Left lobe of liver (tissue), 2 donors: ENCODE measurements around the gene ZKSCAN4. TPM values are rescaled to one million over a fixed set of nuclear protein-coding genes. Genes with fewer than 3 reads are reported as not detected.

Experiments used
- ATAC-seq: fragments of 200-7000 bp; cut with Tn5 transposase; one replicate; pipeline ENCODE4 v1.9.1; 2020; ENCODE audit warnings: mild to moderate bottlenecking, moderate library complexity
- DNase-seq: peaks from one replicate; pipeline ENCODE4 v3.0.0-alpha.2; 2020; ENCODE audit warnings: low spot score
- total RNA-seq: library from RNA; stranded (reverse); gene quantifications from one replicate; pipeline ENCODE4 v1.2.1, GENCODE V29; 2021
- donor health status: DM: no; HTN: no; CAD: no; lungs with moderate emphysema.
- donor health status: DM: no; HTN: yes; CAD: no.

ZKSCAN4 gene
- total RNA-seq, 1 donor from 2014 or later = 2.6 TPM

GRCh38 chr6:28209753-28210535, 42.1 kb downstream of the ZKSCAN4 start:
- ATAC-seq (no peak), DNase-seq (no peak)

- ATAC-seq = no peak
Observed at GRCh38 chr6:28208111-28208659, 43.9 kb downstream of the ZKSCAN4 start.

GRCh38 chr6:28207510-28208110, 44.5 kb downstream of the ZKSCAN4 start:
- ATAC-seq = no peak
- no peak for DNase-seq

More at GRCh38 chr6:28208111-28208659, 43.9 kb downstream of the ZKSCAN4 start:
- DNase-seq = no peak

- ATAC-seq (no peak), DNase-seq (no peak)
Observed at GRCh38 chr6:28206928-28207509, 45.0 kb downstream of the ZKSCAN4 start.

GRCh38 chr6:28206527-28206926, 45.5 kb downstream of the ZKSCAN4 start:
- ATAC-seq (no peak), DNase-seq (no peak)

GRCh38 chr6:28205879-28206278, 46.2 kb downstream of the ZKSCAN4 start:
- no peak for DNase-seq
- no peak for ATAC-seq

- DNase-seq = no peak
- ATAC-seq = no peak
Observed at GRCh38 chr6:28203201-28203600, 48.9 kb downstream of the ZKSCAN4 start.

- ATAC-seq = no peak
Observed at GRCh38 chr6:28200020-28200419, 52.0 kb downstream of the ZKSCAN4 start.

More at GRCh38 chr6:28200020-28200419, 52.0 kb downstream of the ZKSCAN4 start:
- no peak for DNase-seq

Other genes starting within 250 kb of the ZKSCAN4 start
- gene ZNF165, start 171.7 kb downstream of the ZKSCAN4 start, total RNA-seq = 0.53 TPM
- 1.7 TPM for gene ZSCAN16, start 127.7 kb downstream of the ZKSCAN4 start, total RNA-seq
- gene ZKSCAN8, start 110.4 kb downstream of the ZKSCAN4 start, total RNA-seq = 6.3 TPM
- 2.2 TPM for gene ZSCAN9, start 27.0 kb downstream of the ZKSCAN4 start, total RNA-seq
- 0.45 TPM for gene NKAPL, start 7.0 kb upstream of the ZKSCAN4 start, total RNA-seq
- gene ZSCAN26, start 14.9 kb upstream of the ZKSCAN4 start, total RNA-seq = 5.5 TPM
- gene PGBD1, start 29.3 kb upstream of the ZKSCAN4 start, total RNA-seq = 1.0 TPM
- 2.4 TPM for gene ZSCAN31, start 83.9 kb upstream of the ZKSCAN4 start, total RNA-seq
- 2.4 TPM for gene ZKSCAN3, start 97.7 kb upstream of the ZKSCAN4 start, total RNA-seq
- gene ZSCAN12, start 147.5 kb upstream of the ZKSCAN4 start, total RNA-seq = 1.2 TPM
- 0.40 TPM for gene ZSCAN23, start 191.2 kb upstream of the ZKSCAN4 start, total RNA-seq